Activated T-helper 1 cell treated with Interleukin-2 at 50 U/mL for 16 hours (primary cell): Measurements from ENCODE around the gene ABAT.
"Not testable (repeated sequence)": the region's sequence is repeated elsewhere in the genome, so short reads cannot be mapped to it uniquely, and the experiment has no call there.

Experiments used
- DNase-seq: peaks from one replicate; pipeline ENCODE4 v3.0.0-alpha.2; 2020; ENCODE audit warnings: low read depth

The ABAT gene

GRCh38 chr16:8682551-8683259 lies 8.3 kb downstream of the ABAT start:
- DNase-seq = no peak

GRCh38 chr16:8683640-8684039 lies 9.2 kb downstream of the ABAT start:
- DNase-seq = no peak

- DNase-seq = no peak
Observed at GRCh38 chr16:8685617-8686016, 11.2 kb downstream of the ABAT start.

DNA sequence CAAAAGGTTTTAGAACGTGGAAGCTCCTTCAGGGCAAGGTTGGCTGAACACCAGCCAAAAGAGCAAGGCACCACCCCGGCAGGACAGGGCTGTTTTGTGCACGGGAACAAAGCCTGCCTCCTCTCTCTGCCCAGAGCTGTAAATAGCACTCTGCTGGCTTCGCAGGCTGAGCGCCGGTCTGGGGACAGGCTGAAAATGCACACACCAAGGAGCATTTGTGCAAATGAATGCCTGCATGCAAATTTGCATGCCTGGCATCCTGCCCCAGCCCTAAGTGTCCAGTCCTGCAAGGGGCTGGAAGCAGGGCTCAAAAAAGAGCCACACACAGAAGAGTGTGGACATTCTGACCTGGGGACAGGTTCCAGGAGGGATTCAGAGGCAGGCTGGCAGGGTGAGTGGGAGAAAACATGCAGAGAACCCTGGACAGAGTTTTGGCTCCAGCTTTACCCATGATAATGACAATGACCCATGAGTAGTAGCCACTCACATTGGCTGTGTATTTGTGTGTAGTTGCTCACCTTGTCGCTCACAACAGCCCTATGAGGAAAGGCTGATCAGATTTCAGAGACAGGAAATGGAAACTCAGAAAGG lies 11.7 kb downstream of the ABAT start:
- no peak for DNase-seq

DNA sequence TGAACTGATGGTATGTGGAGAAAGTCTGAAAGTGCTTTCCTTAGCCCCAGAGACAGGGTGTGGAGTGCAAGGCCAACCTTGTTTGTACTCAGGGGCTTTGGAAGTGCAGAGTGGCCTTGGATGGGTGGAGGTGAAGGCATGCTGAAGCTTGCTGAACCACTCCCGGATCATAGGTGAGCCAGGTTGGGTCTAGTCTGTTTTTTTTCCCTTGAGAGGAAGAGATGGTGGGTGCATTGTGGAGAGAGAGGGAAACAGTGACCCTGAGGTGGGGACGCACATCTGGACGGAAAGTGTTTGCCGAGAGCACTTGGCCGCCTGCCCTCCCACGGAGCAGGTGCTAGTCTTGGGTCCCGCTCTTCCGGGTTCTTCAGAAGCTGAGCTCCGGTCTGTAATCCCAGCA lies 12.5 kb downstream of the ABAT start:
- DNase-seq = no peak

DNA sequence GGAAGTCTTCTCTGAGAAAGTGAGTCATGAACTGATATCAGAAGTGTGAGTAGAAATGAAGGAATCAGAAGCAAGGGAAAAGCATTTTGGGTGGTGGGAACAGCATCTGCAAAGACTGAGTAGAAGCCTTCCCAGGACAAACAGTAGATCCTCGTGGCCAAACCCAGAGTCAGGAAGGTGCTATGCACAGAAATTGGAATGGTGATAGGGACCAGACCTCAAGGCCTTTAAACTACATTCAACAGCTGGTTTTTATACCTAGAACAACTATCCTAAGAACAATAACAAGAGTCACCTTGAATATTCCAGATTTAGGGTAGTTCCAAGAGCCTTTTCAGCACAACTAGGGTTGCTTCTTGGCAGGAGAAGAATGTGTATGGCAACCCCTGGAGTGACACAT lies 15.3 kb downstream of the ABAT start:
- no peak for DNase-seq

GRCh38 chr16:8691728-8692127 lies 17.3 kb downstream of the ABAT start:
- no peak for DNase-seq

GRCh38 chr16:8694795-8695728 lies 20.6 kb downstream of the ABAT start:
- DNase-seq = no peak

DNA sequence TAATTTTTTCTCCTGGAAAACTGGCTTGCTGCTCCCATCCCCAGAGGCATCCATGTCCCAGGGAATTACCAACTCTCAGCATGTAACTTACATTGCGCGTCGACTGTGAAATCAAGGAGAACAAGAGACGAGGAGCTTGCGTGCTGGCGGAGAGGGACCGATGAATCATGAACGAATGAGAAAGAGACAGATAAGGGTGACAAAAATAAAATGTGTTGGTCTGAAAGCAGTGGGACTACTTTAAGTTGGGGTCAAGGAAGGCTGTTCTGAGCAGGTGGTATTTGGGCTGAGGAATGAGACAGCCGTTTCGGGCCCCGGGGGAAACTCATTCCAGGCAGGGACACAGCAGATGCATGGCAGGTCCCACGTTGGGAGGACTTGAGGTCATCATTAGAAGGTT lies 22.5 kb downstream of the ABAT start:
- DNase-seq = no peak

- no peak for DNase-seq
Observed at GRCh38 chr16:8697965-8698364, 23.5 kb downstream of the ABAT start.

- DNase-seq = no peak
Observed at GRCh38 chr16:8703693-8704092, 29.3 kb downstream of the ABAT start.

DNA sequence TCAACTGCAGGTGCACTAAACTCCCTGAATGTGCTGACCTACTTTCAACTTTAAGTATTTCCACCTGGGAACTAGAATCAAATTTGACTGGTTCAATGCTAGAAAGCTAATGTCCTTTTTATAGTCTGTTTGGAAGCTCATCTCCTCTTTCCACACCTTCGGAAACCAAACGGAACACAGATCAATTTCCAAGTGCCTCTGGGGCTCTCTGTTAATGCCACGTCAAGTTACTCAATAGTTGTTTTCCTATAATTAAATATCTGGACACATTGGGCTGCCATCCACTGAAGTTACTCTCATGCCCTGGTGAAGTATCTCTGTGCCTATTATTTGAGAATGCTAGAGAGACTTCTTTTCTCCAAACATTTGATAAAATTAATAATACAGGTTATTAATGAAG lies 29.7 kb downstream of the ABAT start:
- no peak for DNase-seq

DNA sequence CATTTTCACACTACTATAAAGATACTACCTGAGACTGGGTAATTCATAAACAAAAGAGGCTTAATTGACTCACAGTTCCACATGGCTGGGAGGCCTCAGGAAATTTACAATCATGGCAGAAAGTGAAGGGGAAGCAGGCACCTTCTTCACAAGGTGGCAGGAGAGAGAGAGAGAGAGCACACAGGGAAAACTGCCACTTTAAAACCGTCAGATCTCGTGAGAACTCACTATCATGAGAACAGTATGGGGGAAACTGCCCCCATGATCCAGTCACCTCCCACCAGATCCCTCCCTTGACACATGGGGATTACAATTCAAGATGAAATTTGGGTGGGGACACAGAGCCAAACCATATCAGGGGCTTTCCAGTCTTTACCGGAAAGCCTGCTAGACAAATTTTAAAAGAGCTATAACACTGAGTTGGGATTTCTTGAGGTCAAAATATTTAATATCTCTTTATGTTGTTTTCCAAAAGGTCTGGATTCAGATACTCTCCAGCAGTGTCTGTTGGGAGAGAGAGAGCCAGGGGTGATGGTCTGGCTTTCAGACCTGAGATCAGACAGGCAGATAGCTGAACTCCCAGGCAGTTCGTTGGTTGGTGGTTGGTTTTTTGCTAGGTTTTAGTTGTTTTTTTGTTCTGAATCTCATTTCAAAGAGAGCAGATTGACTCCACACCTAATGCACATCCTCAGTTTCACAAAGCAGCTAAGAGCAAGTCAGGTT lies 30.8 kb downstream of the ABAT start:
- not testable (repeated sequence) for DNase-seq

- DNase-seq = no peak
Observed at GRCh38 chr16:8708536-8708935, 34.1 kb downstream of the ABAT start.

DNA sequence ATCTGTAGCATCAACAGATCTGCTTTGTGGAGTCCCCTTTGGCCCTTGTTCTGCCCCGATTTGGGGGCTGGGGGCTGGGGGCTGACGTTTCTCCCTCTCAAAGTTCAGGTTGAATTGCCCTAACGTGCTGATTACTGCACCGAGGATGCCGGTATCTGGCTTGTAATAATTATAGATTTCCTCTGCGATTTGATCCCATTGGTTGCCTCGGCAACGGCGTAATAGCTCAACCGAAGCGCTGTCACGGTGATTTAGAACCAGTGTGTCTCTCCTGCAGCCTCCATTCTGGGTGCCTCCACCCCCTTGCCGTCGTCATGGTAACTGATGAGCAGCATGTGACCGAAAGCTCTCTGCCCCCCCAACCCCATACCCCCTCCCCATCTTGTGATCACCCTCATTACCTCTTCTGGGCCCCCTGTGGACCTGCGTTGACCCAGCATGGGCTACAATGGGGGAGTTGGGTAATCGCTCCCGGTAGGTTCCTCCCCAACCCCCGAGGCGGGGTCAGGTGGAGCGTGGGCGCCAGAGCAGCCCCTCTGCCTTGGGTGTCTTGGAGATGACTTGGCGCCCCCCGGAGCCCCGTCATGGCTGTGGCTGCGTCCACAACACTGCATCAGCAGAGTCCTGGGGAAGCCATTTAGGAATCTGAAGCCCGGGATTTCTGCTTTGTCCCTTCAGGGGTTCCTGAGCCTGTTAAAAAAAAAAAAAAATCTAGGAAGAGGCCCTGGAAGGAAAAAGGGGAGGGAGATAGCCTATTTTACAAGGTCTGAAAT lies 38.4 kb downstream of the ABAT start:
- DNase-seq = no peak

GRCh38 chr16:8713635-8714172 lies 39.3 kb downstream of the ABAT start:
- no peak for DNase-seq

DNA sequence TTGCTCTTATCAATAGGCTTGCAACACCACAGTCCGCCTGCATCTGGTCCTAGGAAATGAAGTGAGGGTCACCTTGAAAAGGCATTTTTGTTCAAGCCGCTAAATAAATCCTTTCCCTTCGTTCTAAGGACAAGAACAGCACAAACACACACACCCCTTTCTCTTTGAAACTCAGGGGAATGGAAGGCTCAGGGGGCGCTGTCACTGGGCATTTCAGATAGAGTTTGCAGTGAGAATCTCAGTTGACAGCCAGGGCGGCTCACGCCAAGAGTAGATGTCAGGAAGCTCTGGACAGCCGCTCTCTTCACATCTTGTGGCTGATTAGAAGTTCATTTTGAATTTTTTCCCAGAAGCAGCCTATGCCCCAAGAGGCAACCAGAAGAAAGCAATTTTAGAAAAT lies 39.8 kb downstream of the ABAT start:
- no peak for DNase-seq

DNA sequence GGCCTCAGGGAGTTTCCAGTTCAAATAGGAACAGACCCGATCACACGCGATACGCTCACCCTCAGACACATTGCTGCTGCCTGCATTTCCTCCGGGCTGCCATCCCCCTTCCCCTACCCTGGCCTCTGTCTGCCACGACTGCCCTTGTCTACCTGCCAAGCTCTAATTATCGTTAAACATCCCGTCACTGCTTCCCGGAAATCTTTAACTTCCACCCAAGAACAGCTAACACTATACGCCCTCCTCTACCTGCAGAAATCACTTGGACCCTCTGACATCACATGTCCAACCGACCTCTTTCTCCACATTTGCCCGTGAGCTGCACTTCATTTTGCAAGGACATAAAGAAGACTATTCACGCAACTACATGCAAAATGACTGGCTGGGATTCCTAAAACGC lies 40.4 kb downstream of the ABAT start:
- DNase-seq = no peak

- DNase-seq = no peak
Observed at GRCh38 chr16:8716052-8716451, 41.6 kb downstream of the ABAT start.

DNA sequence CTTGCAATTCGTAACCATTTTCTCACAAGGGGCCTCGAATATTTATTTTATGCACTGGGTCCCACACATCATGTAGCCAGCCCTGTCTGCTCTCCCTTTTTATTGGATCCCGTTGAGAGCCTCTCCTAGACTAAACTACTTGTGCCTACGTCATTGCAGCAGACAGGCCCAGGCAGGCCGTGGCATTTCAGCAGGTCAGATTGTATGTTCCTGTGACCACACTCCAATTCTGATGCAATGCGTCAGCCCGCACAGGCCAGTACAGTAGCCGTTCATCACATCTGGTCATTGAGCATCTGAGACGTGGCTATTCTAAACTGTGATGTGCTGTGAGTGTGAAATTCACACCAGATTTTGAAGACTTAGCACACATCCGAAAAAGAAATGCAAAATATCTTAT lies 42.2 kb downstream of the ABAT start:
- no peak for DNase-seq

GRCh38 chr16:8717469-8717868 lies 43.1 kb downstream of the ABAT start:
- no peak for DNase-seq
